ENCODE measurements around the gene PARK7.

PARK7 gene

GRCh38 chr1:8021676-8022266 is 60.3 kb downstream of the PARK7 start:
- no peak for DNase-seq (ENCODE audit: low read depth in 4 of 4, low spot score in 1 of 4)

DNA sequence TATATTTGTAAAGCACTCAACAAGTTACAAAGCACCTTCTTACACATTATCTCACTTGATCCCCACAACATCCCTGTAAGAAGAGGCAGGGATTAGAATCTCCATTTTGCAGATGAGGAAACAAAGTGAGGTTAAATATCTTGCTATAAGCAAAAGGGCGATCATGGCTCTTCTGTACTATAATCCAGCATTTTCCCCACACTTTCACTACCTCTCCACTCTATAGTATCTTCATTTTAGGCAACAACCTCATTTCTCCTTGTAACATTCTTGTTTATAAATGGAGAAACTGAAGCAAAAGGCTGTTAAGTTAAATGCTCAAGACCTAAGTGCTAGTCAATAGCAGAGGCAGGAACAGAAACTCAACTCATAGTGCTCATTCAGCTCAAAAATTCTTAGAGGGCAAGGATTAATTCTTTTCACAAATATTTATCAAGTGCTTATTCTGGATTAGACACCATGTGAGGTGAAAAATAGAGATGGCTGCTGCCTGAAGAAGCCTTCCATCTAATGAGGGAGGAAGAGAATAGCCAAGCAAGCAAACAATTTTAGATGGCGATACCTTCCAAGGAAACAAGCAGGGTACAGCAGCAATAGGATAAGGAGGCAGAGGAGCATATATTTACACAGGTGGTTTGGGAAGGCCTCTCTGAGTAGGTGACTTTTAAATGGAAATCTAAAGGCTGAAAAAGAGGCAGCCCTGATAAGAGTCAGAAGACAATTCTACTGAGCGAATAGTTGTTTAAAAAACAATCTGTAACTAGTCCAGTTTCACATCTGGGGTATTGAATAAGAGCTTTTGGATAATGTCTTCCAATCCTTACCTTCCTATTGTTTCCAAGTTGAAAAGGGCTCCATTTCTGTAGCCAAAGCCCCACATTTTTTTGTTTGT is 61.1 kb downstream of the PARK7 start:
- DNase-seq (ENCODE audit: low read depth in 4 of 4, low spot score in 1 of 4): no peak

DNA sequence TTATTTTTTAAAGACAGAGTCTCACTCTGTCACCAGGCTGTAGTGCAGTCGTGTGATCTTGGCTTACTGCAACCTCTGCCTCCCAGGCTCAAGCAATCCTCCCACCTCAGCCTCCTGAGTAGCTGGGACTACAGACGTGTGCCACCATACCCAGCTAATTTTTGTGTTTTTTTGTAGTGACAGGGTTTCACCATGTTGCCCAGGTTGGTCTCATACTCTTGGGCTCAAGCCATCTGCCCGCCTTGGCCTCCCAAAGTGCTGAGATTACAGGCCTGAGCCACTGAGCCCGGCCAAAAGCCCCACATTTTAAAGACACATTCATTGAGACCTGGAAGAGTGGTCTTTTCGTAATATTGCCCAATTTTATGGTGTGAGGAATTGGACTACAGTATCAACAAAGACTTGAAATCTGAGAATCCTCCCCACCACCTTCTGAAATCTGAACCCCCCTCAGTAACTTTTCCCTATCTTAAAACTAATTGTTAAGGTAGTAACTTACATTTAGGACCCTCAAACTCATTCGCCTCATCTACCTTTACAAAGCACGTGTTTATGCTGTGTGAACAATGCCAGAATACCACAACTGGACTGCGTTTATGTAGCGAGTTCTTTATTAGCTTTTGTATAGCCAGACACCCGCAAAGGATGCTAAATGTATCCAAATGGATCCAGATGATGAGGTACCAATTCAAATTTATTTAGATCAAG is 61.9 kb downstream of the PARK7 start:
- no peak for DNase-seq (ENCODE audit: low read depth in 4 of 4, low spot score in 1 of 4)

- DNase-seq (ENCODE audit: low read depth in 4 of 4, low spot score in 1 of 4): no peak
Observed at GRCh38 chr1:8023995-8024313, 62.4 kb downstream of the PARK7 start.

- no peak for DNase-seq (ENCODE audit: low read depth in 4 of 4, low spot score in 1 of 4)
Observed at GRCh38 chr1:8024329-8024728, 62.8 kb downstream of the PARK7 start.

GRCh38 chr1:8025061-8025670 is 63.7 kb downstream of the PARK7 start:
- no peak for DNase-seq (ENCODE audit: low read depth in 4 of 4, low spot score in 1 of 4)

DNA sequence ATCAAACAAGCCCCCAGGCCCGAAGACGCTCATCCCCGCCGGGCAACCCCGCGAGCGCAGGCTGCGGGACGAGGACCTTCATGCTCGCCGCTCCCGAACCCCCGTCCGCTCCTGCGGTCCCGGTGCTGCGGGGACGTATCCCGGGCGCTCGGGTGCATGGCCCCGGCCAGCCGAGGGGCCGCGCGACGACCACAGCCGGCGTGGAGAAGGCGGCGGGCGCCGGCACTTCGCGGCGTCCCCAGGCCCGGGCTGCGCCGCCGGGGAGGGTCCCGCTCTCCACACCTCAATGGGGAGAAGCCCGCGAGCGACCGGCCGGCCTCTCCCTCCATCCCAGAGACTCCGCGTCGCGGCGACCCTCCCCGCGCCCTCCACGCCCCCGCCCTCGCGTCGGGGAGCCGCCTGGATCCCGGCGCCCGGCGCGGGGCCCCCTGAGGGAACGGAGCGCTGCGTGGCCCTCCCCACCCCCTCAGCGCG is 64.2 kb downstream of the PARK7 start:
- DNase-seq (ENCODE audit: low read depth in 4 of 4, low spot score in 1 of 4): no peak

- peak; percentile 67 to 83 (median 79) for DNase-seq (ENCODE audit: low read depth in 4 of 4, low spot score in 1 of 4)
Observed at GRCh38 chr1:8026153-8026975, 64.9 kb downstream of the PARK7 start, which contains the start of gene ERRFI1. TSS of gene ERRFI1 (minus strand) at chr1:8026309. CDS start at chr1:8015619, 10,690 bp downstream.

- DNase-seq (ENCODE audit: low read depth in 4 of 4, low spot score in 1 of 4): no peak
Observed at GRCh38 chr1:8026976-8027747, 65.7 kb downstream of the PARK7 start.

DNA sequence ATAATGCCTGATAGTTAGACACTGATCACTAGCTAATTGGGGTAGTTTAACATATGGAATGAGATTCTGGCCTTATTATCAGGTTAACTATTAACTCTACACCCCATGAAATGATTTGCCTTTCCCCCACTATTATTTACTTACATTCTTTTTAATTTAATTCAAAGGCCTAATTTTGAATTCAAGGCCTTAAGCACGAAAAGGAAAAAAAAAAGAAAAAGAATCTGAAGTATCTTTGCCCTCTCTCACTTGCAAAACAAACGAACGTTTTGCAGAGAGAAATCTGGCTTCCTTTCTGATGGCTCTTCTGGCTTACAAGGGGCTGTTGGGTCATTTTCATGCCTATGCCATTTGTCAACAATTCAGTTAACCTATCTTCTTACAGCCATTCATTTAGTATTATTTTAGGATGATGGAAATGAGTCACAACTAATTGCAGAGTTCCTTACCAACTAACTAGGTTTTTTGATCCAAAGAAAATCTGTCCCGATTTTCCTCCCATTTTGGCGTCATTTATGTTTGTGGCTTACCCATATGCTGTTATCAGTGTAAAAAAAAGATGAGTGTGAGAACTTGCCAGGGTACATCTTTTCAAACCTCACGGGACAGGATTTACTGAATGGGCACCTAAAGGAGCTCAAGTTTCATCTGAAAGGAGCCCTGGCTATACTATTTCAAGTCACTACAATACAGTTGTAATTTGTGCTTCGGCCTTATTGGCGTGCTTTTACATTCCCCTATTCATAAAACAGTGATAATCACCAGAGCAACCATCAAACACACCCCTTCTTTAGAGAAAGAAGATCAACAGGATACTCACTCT is 66.4 kb downstream of the PARK7 start:
- DNase-seq (ENCODE audit: low read depth in 4 of 4, low spot score in 1 of 4): no peak

- no peak for DNase-seq (ENCODE audit: low read depth in 4 of 4, low spot score in 1 of 4)
Observed at GRCh38 chr1:8028571-8028910, 67.0 kb downstream of the PARK7 start.

GRCh38 chr1:8031176-8031785 is 69.8 kb downstream of the PARK7 start:
- DNase-seq (ENCODE audit: low read depth in 4 of 4, low spot score in 1 of 4): no peak

DNA sequence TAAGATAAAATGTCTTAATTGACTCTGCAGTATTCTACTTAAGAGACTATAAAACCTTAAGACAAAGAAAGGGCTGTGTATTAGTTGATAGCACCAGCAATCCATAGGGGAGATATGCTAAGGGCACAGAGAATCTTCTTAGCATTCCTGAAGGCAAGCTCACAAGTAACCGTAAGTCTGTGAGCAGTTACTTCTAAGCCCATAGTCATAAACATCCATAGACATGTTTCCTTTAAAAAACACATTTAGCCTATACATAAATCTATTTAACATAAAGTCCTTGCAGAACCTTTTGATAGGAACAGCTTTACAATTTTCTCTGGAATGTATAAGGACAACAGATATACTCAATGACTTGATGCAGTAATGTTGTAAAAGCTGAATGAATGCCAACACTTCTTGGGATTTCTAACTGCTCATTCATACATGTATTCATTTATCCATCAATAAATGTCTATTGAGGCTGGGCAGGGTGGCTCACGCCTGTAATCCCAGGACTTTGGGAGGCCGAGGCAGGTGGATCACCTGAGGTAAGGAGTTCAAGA is 70.9 kb downstream of the PARK7 start:
- no peak for DNase-seq (ENCODE audit: low read depth in 4 of 4, low spot score in 1 of 4)

GRCh38 chr1:8033322-8033721 is 71.8 kb downstream of the PARK7 start:
- DNase-seq (ENCODE audit: low read depth in 4 of 4, low spot score in 1 of 4): no peak
